GM21447 (cell line): Measurements from ENCODE around the gene RARS1.

ENCODE experiments used
- ATAC-seq: cut with Tn5 transposase; IDR thresholded peaks from one replicate; pipeline ENCODE4 v1.9.1; 2021; ENCODE audit not compliant: unreplicated experiment

Gene RARS1

GRCh38 chr5:168553377-168554130 is 67.3 kb downstream of the RARS1 start:
- no peak for ATAC-seq

- no peak for ATAC-seq
Observed at GRCh38 chr5:168557389-168557788, 71.1 kb downstream of the RARS1 start.

GRCh38 chr5:168562279-168562678 is 76.0 kb downstream of the RARS1 start:
- no peak for ATAC-seq

- no peak for ATAC-seq
Observed at GRCh38 chr5:168563959-168564358, 77.7 kb downstream of the RARS1 start.

- no peak for ATAC-seq
Observed at GRCh38 chr5:168568738-168569137, 82.5 kb downstream of the RARS1 start.
